ENCODE measurements around the gene COL6A1.
"Not testable (repeated sequence)": the region's sequence is repeated elsewhere in the genome, so short reads cannot be mapped to it uniquely, and the experiment has no call there.

The COL6A1 gene

GRCh38 chr21:45973475-45974072 is 8.0 kb upstream of the COL6A1 start:
- Histone ChIP-seq H3K36me3 (replicated peaks) (no peaks in the 10 kb centered on the region), H3K4me3 (ENCODE audit: low read depth, low read length) (peak overlapping the region; percentile 48), H3K27me3 (replicated peaks) (no peaks in the 10 kb centered on the region), H3K27ac (peak overlapping the region; percentile 62)
- peak; percentile 88 for TF ChIP-seq CTCF (IDR thresholded peaks at IDR 0.05; ENCODE audit: low read depth, low read length, missing control alignments)
- in situ Hi-C loops (cut with HindIII; ENCODE audit: low pct_ligation_motif_present, low sequenced_read_pairs): no loop called here
- peak; percentile 81 for DNase-seq

GRCh38 chr21:45974073-45975019 is 7.2 kb upstream of the COL6A1 start:
- no peak for TF ChIP-seq CTCF (IDR thresholded peaks at IDR 0.05; ENCODE audit: low read depth, low read length, missing control alignments)
- in situ Hi-C loops (cut with HindIII; ENCODE audit: low pct_ligation_motif_present, low sequenced_read_pairs): no loop called here
- Histone ChIP-seq H3K27ac (peak overlapping the region; percentile 62), H3K36me3 (replicated peaks) (no peaks in the 10 kb centered on the region), H3K27me3 (replicated peaks) (no peaks in the 10 kb centered on the region), H3K4me3 (ENCODE audit: low read depth, low read length) (peak overlapping the region; percentile 48)
- peak; percentile 44 for DNase-seq

GRCh38 chr21:45975020-45975666 is 6.4 kb upstream of the COL6A1 start:
- no peaks in the 10 kb centered on the region for H3K27me3 ChIP-seq (replicated peaks)
- no peak for TF ChIP-seq CTCF (IDR thresholded peaks at IDR 0.05; ENCODE audit: low read depth, low read length, missing control alignments)
- H3K4me3 ChIP-seq (ENCODE audit: low read depth, low read length): peak overlapping the region; percentile 48
- in situ Hi-C loops (cut with HindIII; ENCODE audit: low pct_ligation_motif_present, low sequenced_read_pairs): no loop called here
- no peak for DNase-seq
- no peaks in the 10 kb centered on the region for H3K36me3 ChIP-seq (replicated peaks)
- H3K27ac ChIP-seq: peak overlapping the region; percentile 62

GRCh38 chr21:45975667-45976409 is 5.7 kb upstream of the COL6A1 start:
- H3K27ac ChIP-seq; in situ Hi-C loops (cut with HindIII; ENCODE audit: low pct_ligation_motif_present, low sequenced_read_pairs); H3K36me3 ChIP-seq (replicated peaks); H3K4me3 ChIP-seq (ENCODE audit: low read depth, low read length); H3K27me3 ChIP-seq (replicated peaks); DNase-seq: not testable (repeated sequence)

- H3K27ac ChIP-seq: no peak overlapping the region
- H3K27me3 ChIP-seq (replicated peaks): no peaks in the 10 kb centered on the region
- in situ Hi-C loops (cut with HindIII; ENCODE audit: low pct_ligation_motif_present, low sequenced_read_pairs): no loop called here
- no peaks in the 10 kb centered on the region for H3K36me3 ChIP-seq (replicated peaks)
- H3K4me3 ChIP-seq (ENCODE audit: low read depth, low read length): no peak overlapping the region
- no peak for TF ChIP-seq CTCF (IDR thresholded peaks at IDR 0.05; ENCODE audit: low read depth, low read length, missing control alignments)
- DNase-seq: no peak
These were observed 4.8 kb upstream of the COL6A1 start for GRCh38 chr21:45976701-45977311.

All from brain microvascular endothelial cell (primary cell).